PC-9 (cell line): ENCODE data around the gene MT1E.

Source experiments
- CTCF ChIP-seq: fragments of 200-600 bp; sonication (generic); conservative IDR thresholded peaks from 2 replicates; pipeline ENCODE4 v1.6.1; 2017; ENCODE audit warnings: mixed run types, antibody characterized with exemption, mild to moderate bottlenecking, moderate library complexity
- EZH2 ChIP-seq: fragments of 200-600 bp; sonication (generic); IDR thresholded peaks from 2 replicates; pipeline ENCODE4 v1.8.0; 2017; ENCODE audit warnings: antibody characterized with exemption, low read depth

GRCh38 chr16:56645311-56645710 is 19.7 kb downstream of the MT1E start:
- no peak for TF ChIP-seq CTCF
- TF ChIP-seq EZH2: no peak
